T-helper 17 cell (primary cell): Measurements from ENCODE around the gene AUTS2. TPM values are rescaled to one million over a fixed set of nuclear protein-coding genes. Genes with fewer than 3 reads are reported as not detected.

Experiments
- ATAC-seq: fragments of 150-1000 bp; cut with Tn5 transposase; 2 replicates; pipeline ENCODE4 v1.10.0; 2021; ENCODE audit warnings: mild to moderate bottlenecking, moderate library complexity
- DNase-seq, 3 donors: peaks; one replicate each; pipeline versions ENCODE4 v3.0.0 to v3.0.0-alpha.2; 2020 to 2021
- H3K9me3 ChIP-seq: one replicate; pipeline ENCODE4 v1.7.0; 2013; ENCODE audit warnings: low read length, mild to moderate bottlenecking; ENCODE audit not compliant: control insufficient read depth, poor library complexity, severe bottlenecking
- H3K27ac Mint-ChIP-seq: one replicate; pipeline ENCODE4 v1.8.0; 2022; ENCODE audit warnings: mild to moderate bottlenecking, moderate library complexity, mixed read lengths
- H3K27me3 Mint-ChIP-seq: one replicate; pipeline ENCODE4 v1.8.0; 2022; ENCODE audit warnings: mixed read lengths
- H3K36me3 Mint-ChIP-seq: one replicate; pipeline ENCODE4 v1.8.0; 2022; ENCODE audit warnings: low read depth, mixed read lengths
- H3K4me1 Mint-ChIP-seq: one replicate; pipeline ENCODE4 v1.8.0; 2022; ENCODE audit warnings: mild to moderate bottlenecking, mixed read lengths
- H3K4me3 Mint-ChIP-seq: one replicate; pipeline ENCODE4 v1.8.0; 2022; ENCODE audit warnings: mild to moderate bottlenecking, moderate library complexity, mixed read lengths
- total RNA-seq, 4 donors: library from RNA in 2 of 4; stranded (reverse) in 2 of 4; gene quantifications; one replicate each; pipeline ENCODE4 v1.2.3 and lab custom pipeline; 2022 to 2026

The AUTS2 gene
- total RNA-seq, 2 donors from 2014 or later: 84.2 to 89.5 TPM

DNA sequence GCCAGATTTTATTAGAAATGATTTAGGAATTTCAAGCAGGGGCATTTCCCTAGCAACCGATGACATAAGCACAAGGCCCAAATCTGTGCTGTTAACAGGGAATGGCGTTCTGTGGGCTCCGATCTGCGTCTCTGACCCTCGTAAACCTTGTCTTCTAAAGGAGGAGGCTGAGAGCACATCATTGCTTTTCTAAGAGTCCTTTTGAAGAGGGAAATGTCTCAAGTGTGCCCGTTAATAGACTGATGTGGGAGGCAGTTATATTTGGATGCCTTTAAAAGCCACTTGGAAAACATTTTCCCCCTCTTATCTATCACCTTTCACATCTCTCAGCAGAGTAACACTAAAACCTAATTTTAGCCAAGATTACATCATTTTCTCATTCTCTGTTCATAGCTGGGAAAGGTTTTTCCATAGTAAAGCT, 1109.6 kb downstream of the AUTS2 start:
- no peaks in the 10 kb centered on the region for H3K9me3 ChIP-seq
- Mint-ChIP-seq H3K4me1 (peaks cover 7% of the 10 kb centered on the region), H3K27ac (no peak overlapping the region), H3K27me3 (no peaks in the 10 kb centered on the region), H3K4me3 (no peak overlapping the region), H3K36me3 (no peaks in the 10 kb centered on the region)
- ATAC-seq (no peak), DNase-seq (no peak)

DNA sequence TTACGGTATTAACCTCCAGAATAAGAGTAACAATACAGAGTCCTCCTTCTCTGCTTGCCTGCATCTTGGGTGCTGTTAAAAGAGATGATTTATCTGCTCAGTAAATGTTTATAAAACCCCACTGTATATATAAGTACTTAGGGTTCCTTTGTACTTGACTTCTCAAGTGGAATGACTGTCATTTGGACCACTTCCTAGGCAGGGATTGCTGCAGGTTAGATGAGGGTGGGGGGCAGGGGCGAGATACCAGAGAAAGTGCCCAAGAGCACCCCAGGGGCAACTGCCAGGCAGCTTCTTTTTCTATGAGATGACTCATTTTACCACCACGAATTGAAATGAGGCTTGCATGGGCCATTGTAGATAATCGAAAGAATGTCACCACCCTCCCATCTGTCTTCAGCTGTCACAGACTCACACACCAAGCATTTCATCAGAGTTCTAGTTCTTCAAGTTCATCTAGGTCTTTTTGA, 1111.8 kb downstream of the AUTS2 start:
- DNase-seq: no peak
- H3K27ac Mint-ChIP-seq: peak overlapping the region; percentile 3
- peaks cover 8% of the 10 kb centered on the region for H3K4me1 Mint-ChIP-seq
- no peak for ATAC-seq
- H3K36me3 Mint-ChIP-seq: no peaks in the 10 kb centered on the region
- no peaks in the 10 kb centered on the region for H3K9me3 ChIP-seq
- no peaks in the 10 kb centered on the region for H3K27me3 Mint-ChIP-seq
- H3K4me3 Mint-ChIP-seq: peak overlapping the region; percentile 34

DNA sequence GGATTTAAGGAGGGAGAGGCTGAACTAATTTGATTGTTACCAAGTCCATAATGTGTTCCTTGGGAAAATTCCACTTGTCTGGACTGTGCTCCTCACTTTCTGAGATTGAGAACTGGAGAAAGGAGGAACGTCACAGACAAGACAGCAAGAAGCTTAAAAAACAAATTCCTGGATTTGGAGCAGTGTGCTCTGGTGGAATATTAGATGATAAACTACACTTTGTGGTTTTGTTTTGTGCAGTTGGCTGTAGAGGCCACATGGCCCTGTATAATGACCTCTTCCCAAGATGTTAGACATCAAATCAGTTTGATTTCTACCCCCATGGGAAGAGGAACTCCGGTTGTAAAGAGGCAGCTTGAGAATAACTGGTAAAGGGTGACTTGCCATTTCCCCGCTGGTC, 1112.4 kb downstream of the AUTS2 start:
- Mint-ChIP-seq H3K27ac (peak overlapping the region; percentile 3), H3K27me3 (no peaks in the 10 kb centered on the region), H3K4me3 (peak overlapping the region; percentile 34), H3K4me1 (peaks cover 12% of the 10 kb centered on the region), H3K36me3 (no peaks in the 10 kb centered on the region)
- H3K9me3 ChIP-seq: no peaks in the 10 kb centered on the region
- DNase-seq (no peak), ATAC-seq (no peak)

- ATAC-seq (no peak), DNase-seq (no peak)
- H3K4me3 Mint-ChIP-seq: peak overlapping the region; percentile 31
- H3K27me3 Mint-ChIP-seq: no peaks in the 10 kb centered on the region
- no peaks in the 10 kb centered on the region for H3K9me3 ChIP-seq
- peaks cover 13% of the 10 kb centered on the region for H3K4me1 Mint-ChIP-seq
- H3K27ac Mint-ChIP-seq: no peak overlapping the region
- H3K36me3 Mint-ChIP-seq: no peaks in the 10 kb centered on the region
These were observed 1113.2 kb downstream of the AUTS2 start for GRCh38 chr7:70711452-70711851.

- peak overlapping the region; percentile 29 for H3K27ac Mint-ChIP-seq
- H3K4me1 Mint-ChIP-seq: peaks cover 13% of the 10 kb centered on the region
- H3K27me3 Mint-ChIP-seq: no peaks in the 10 kb centered on the region
- no peak overlapping the region for H3K4me3 Mint-ChIP-seq
- H3K9me3 ChIP-seq: no peaks in the 10 kb centered on the region
- no peak for ATAC-seq
- H3K36me3 Mint-ChIP-seq: no peaks in the 10 kb centered on the region
- no peak for DNase-seq
These were observed 1114.7 kb downstream of the AUTS2 start for GRCh38 chr7:70712942-70713341.

DNA sequence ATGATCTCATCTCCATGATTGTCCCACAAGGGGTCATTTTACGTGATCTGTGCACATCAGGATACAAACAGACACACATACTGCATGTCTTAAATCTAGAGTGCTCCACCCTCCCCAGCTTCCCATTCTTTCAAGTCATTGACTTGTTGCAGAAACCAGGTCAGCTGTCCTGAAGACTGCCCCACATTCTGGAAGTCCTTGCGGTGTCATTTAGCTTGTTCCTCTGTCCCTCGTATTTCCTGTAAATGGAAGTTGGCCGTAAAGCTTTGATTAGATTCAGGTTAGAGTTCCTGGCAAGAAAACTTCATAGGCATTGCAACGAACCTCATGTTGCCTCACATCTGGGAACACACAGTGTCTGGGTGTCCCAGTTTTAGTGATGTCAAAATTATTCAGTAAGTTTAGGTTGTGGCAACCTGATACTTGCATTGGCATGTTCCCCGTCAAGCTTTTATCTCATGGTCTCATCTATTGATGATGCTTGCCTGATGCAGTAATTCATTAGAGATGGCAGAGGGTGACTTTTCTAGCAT, 1116.3 kb downstream of the AUTS2 start:
- no peaks in the 10 kb centered on the region for H3K9me3 ChIP-seq
- no peak for ATAC-seq
- H3K36me3 Mint-ChIP-seq: no peaks in the 10 kb centered on the region
- H3K27me3 Mint-ChIP-seq: no peaks in the 10 kb centered on the region
- H3K4me1 Mint-ChIP-seq: peaks cover 22% of the 10 kb centered on the region
- no peak overlapping the region for H3K4me3 Mint-ChIP-seq
- no peak for DNase-seq
- peak overlapping the region; percentile 82 for H3K27ac Mint-ChIP-seq

DNA sequence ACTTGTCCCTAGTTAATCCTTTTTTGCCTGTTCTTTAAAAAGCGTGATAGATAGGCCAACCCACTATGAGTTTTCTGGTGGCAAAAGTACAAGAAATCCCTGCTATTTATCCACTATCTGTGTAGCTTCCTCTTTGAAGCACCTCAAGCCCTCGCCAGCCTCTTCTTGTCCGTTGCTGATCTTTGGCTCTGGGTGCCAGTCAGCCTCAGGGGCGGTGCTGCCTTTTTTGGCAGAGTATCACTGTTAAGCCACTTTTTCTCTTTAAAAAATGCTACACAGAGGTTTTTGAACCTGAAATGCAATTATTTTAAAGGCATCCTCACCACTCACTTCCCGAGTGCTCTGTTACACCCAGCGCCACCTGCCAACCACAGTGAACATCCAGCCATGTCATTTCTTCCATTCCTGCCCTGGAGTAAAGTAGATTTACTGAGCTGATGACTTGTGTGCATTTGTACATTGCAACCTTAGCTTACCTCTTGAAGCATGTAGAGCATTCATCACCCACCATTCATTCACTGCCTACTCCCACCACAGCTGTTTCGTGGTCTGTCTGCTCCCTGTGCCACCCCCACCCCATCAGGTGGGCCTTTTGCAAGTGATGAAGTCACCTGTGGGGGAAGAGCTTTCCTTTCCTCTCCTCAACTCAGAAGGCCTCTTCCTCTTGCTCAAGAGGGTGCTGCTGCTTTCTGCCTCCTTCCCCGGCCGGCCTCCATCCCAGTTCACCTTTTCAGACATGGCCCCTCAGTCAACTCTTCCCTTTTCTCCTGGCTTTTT, 1119.5 kb downstream of the AUTS2 start:
- ATAC-seq: no peak
- Mint-ChIP-seq H3K27ac (peak overlapping the region; percentile 39), H3K4me1 (peaks cover 30% of the 10 kb centered on the region), H3K36me3 (no peaks in the 10 kb centered on the region), H3K27me3 (no peaks in the 10 kb centered on the region), H3K4me3 (peak overlapping the region; percentile 63)
- H3K9me3 ChIP-seq: no peaks in the 10 kb centered on the region
- DNase-seq: no peak

DNA sequence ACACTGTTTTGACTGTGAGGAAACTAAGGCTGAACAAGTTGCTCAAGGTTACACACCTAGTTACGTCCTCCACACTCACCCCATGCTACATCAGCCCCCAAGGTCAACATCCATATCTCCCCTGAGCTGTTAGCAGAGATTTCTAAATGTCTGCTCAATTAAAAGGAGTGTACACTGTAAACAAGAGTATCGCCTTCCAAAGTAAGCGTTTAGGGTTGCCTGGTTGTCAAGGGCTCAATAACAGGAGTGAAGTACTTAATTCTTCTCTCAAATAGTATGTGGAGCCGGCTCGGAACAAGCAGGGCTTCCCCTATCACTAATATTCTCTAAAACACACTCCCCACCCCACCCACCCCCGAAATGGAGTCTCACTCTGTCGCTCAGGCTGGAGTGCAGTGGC, 1120.8 kb downstream of the AUTS2 start:
- DNase-seq (no peak), ATAC-seq (no peak)
- Mint-ChIP-seq H3K4me1 (peaks cover 31% of the 10 kb centered on the region), H3K27me3 (no peaks in the 10 kb centered on the region), H3K27ac (no peak overlapping the region), H3K4me3 (no peak overlapping the region), H3K36me3 (no peaks in the 10 kb centered on the region)
- no peaks in the 10 kb centered on the region for H3K9me3 ChIP-seq

- H3K27ac Mint-ChIP-seq: peak overlapping the region; percentile 57
- no peaks in the 10 kb centered on the region for H3K36me3 Mint-ChIP-seq
- peaks cover 33% of the 10 kb centered on the region for H3K4me1 Mint-ChIP-seq
- H3K27me3 Mint-ChIP-seq: no peaks in the 10 kb centered on the region
- no peaks in the 10 kb centered on the region for H3K9me3 ChIP-seq
- H3K4me3 Mint-ChIP-seq: peak overlapping the region; percentile 67
- ATAC-seq: no peak
- DNase-seq: no peak
These were observed 1122.1 kb downstream of the AUTS2 start for GRCh38 chr7:70720191-70720873.

- no peak for ATAC-seq
- DNase-seq: no peak
- Mint-ChIP-seq H3K4me3 (no peak overlapping the region), H3K4me1 (peaks cover 34% of the 10 kb centered on the region), H3K27me3 (no peaks in the 10 kb centered on the region), H3K36me3 (no peaks in the 10 kb centered on the region), H3K27ac (no peak overlapping the region)
- no peaks in the 10 kb centered on the region for H3K9me3 ChIP-seq
These were observed 1123.2 kb downstream of the AUTS2 start for GRCh38 chr7:70721500-70721899.

DNA sequence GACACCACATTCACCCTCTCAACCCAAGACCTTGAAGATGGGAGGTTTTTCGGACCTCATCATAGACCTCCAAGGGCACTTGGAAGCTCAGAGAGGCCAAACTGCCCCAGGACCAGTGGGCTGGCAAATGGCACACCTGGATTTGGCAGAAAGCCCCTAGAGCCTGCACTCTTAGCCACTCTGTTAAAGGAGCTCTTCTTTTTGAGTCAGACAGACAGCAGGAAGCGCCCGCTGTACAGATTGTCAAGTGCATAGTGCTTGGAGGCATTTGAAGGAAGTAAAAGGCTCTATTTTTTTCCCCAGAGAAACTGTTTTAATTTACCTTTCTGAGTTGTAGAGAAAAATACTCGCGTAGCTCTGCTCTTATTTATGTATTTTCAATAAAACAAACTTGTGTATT, 1125.1 kb downstream of the AUTS2 start:
- H3K36me3 Mint-ChIP-seq: no peaks in the 10 kb centered on the region
- DNase-seq (no peak), ATAC-seq (peak; percentile 37)
- H3K27me3 Mint-ChIP-seq: no peaks in the 10 kb centered on the region
- peak overlapping the region; percentile 37 for H3K27ac Mint-ChIP-seq
- H3K4me3 Mint-ChIP-seq: no peak overlapping the region
- no peaks in the 10 kb centered on the region for H3K9me3 ChIP-seq
- H3K4me1 Mint-ChIP-seq: peaks cover 37% of the 10 kb centered on the region

DNA sequence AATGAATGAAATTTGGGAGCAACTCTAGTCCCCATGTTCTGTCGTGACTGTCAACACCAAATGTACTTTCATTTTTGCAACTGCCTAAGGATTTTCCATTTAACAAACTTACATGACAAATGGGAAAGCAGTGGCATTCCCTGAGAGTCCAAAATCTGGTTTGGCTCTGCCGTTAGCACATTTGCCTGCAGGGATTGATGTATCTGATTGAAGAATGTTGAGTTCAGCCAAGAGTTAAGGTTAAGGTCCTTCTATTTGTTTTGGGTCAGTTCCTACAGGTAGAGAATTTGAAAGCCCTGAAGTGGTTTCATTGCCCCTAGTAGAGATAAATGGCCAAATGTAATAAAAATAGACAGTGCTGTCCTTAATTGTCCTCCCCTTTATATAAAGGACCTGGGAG, 1127.2 kb downstream of the AUTS2 start:
- ATAC-seq: no peak
- no peak for DNase-seq
- H3K4me3 Mint-ChIP-seq: no peak overlapping the region
- H3K4me1 Mint-ChIP-seq: peaks cover 26% of the 10 kb centered on the region
- no peaks in the 10 kb centered on the region for H3K27me3 Mint-ChIP-seq
- peak overlapping the region; percentile 71 for H3K27ac Mint-ChIP-seq
- H3K9me3 ChIP-seq: no peaks in the 10 kb centered on the region
- no peaks in the 10 kb centered on the region for H3K36me3 Mint-ChIP-seq

DNA sequence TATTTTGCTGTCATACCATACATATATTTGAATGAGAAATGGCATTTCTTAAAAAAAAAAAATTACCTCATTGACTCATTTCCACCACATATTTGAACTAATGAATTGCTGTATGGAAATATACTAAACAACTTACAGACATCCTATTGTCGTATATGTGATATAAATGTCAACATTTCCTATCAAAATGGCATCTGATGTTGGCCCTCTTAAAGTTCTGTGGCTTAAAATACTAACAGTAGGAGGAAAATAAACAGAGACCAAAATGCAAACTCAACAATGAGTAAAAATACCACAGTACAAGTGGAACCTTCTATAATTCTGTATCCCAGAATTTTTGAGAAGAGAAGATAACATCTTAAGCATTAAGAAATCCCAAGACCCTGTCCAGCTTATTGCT, 1128.0 kb downstream of the AUTS2 start:
- ATAC-seq (no peak), DNase-seq (no peak)
- Mint-ChIP-seq H3K4me1 (peaks cover 22% of the 10 kb centered on the region), H3K27me3 (no peaks in the 10 kb centered on the region), H3K36me3 (no peaks in the 10 kb centered on the region), H3K27ac (peak overlapping the region; percentile 71), H3K4me3 (no peak overlapping the region)
- no peaks in the 10 kb centered on the region for H3K9me3 ChIP-seq
